SK-N-SH (cell line): ENCODE results near the gene MYH10.

ENCODE experiments used
- CTCF ChIP-seq: fragments of 200-600 bp; sonication (generic); IDR thresholded peaks from 2 replicates; pipeline ENCODE4 v1.6.1; 2017; ENCODE audit warnings: antibody characterized with exemption, mild to moderate bottlenecking, moderate library complexity
- EP300 ChIP-seq, 2 experiments: IDR thresholded peaks; 2 replicates each; pipeline versions ENCODE4 v1.4.0 to v1.6.1; 2012; ENCODE audit warnings: borderline replicate concordance in 1 of 2, low read depth in 1 of 2, low read length in 1 of 2
- MXI1 ChIP-seq: IDR thresholded peaks from 2 replicates; pipeline ENCODE4 v1.6.1; 2012; ENCODE audit warnings: mild to moderate bottlenecking, low read depth, low read length, improper control_type of control experiment
- RAD21 ChIP-seq: IDR thresholded peaks from 2 replicates; pipeline ENCODE4 v1.6.1; 2012; ENCODE audit warnings: mild to moderate bottlenecking, low read length
- USF2 ChIP-seq: fragments of 150-350 bp; IDR thresholded peaks from 2 replicates; pipeline ENCODE4 v1.6.1; 2017; ENCODE audit warnings: antibody characterized with exemption, low read length, low read depth, borderline replicate concordance

- no peak for TF ChIP-seq CTCF
- no peak for TF ChIP-seq USF2
- TF ChIP-seq MXI1, result no peak
- no peak for TF ChIP-seq RAD21
- no peak for TF ChIP-seq EP300 (IDR thresholded peaks at IDR 0.05; ENCODE audit: borderline replicate concordance in 1 of 2, low read depth in 1 of 2, low read length in 1 of 2)
Observed at GRCh38 chr17:8455665-8456209, 174.8 kb downstream of the MYH10 start.
